Testis (tissue), 3 donors: ENCODE measurements around the gene KLK8. TPM values are rescaled to one million over a fixed set of nuclear protein-coding genes. Genes with fewer than 3 reads are reported as not detected.
A peak's percentile ranks its signal among the peaks of the same experiment; 100 is the strongest.

Experiments
- DNase-seq: peaks from one replicate; pipeline ENCODE4 v3.0.0-alpha.2; 2019
- H3K27ac ChIP-seq, 2 donors: fragments of 200-600 bp; sonication (generic); one replicate each; pipeline ENCODE4 v1.5.1; 2019
- H3K27me3 ChIP-seq: fragments of 200-600 bp; sonication (generic); one replicate; pipeline ENCODE4 v1.5.1; 2019
- H3K36me3 ChIP-seq: fragments of 200-600 bp; sonication (generic); one replicate; pipeline ENCODE4 v1.5.1; 2017; ENCODE audit warnings: low read depth; ENCODE audit errors: missing control alignments
- H3K4me1 ChIP-seq: fragments of 200-600 bp; sonication (generic); one replicate; pipeline ENCODE4 v1.5.1; 2019
- H3K4me3 ChIP-seq, 2 donors: fragments of 200-600 bp; sonication (generic); one replicate each; pipeline ENCODE4 v1.5.1; 2017 to 2019
- H3K9me3 ChIP-seq: fragments of 200-600 bp; sonication (generic); one replicate; pipeline ENCODE4 v1.5.1; 2017
- CTCF ChIP-seq, 3 experiments: fragments of 450-650 bp in 2 of 3; fragments of 200-600 bp in 1 of 3; sonication (generic) in 1 of 3; IDR thresholded peaks; one replicate each; pipeline ENCODE4 v1.5.1; 2016 to 2019; ENCODE audit warnings: antibody characterized with exemption in 3 of 3, mild to moderate bottlenecking in 2 of 3, moderate library complexity in 1 of 3
- POLR2A ChIP-seq: fragments of 450-650 bp; IDR thresholded peaks from one replicate; pipeline ENCODE4 v1.6.1; 2017; ENCODE audit warnings: antibody characterized with exemption, mild to moderate bottlenecking, moderate library complexity
- WGBS, 2 donors: methylation state at CpG; one replicate each; pipeline ENCODE4 v1.1.5; 2018; 5-methylcytosine and 5-hydroxymethylcytosine counted together
- intact Hi-C: fragments of 100-400 bp; cut with DNase I; formaldehyde crosslinking; loops from one replicate; pipeline ENCODE4 v1.15.1; 2023; ENCODE audit warnings: low total_unique reads
- polyA plus RNA-seq: library from polyadenylated mRNA; stranded (reverse); fragments of 350-450 nt; fragmentation: Illumina TruSeq; extraction: RNeasy Lipid Tissue Mini Kit (QIAGEN cat#74804); gene quantifications from one replicate; pipeline ENCODE4 v1.2.3, GENCODE V29; 2014; ENCODE audit warnings: low read depth, low replicate concordance; ENCODE audit not compliant: insufficient read depth
- total RNA-seq, 2 donors: library from RNA; depleted of rRNA; stranded (reverse); fragments of >200 nt; gene quantifications; one replicate each; pipeline ENCODE4 v1.2.3, GENCODE V29; 2016

The KLK8 gene
- total and polyA plus RNA-seq, 3 donors from 2014 or later = 2.7 to 4.9 (median 2.9) TPM

GRCh38 chr19:51029718-51030117, 28.3 kb upstream of the KLK8 start:
- Histone ChIP-seq H3K9me3 (no peaks in the 10 kb centered on the region), H3K4me1 (peaks cover 26% of the 10 kb centered on the region), H3K36me3 (no peaks in the 10 kb centered on the region), H3K27ac (no peak overlapping the region), H3K27me3 (no peaks in the 10 kb centered on the region), H3K4me3 (no peak overlapping the region)
- DNase-seq = peak; percentile 76
- intact Hi-C loops = loop anchor here (10.0 kb wide), 1 partner anchor 55 kb away; the partner anchor contains the start of gene KLK14
- WGBS, 2 donors = 31 to 59% methylated on average over 2 of the region's 2 CpGs
- no peak for TF ChIP-seq POLR2A
- TF ChIP-seq CTCF (IDR thresholded peaks at IDR 0.05) = no peak

GRCh38 chr19:51027873-51028272, 26.5 kb upstream of the KLK8 start:
- Histone ChIP-seq H3K27ac (peak overlapping the region in 1 of 2 donors; percentile 64), H3K4me1 (peaks cover 26% of the 10 kb centered on the region), H3K36me3 (no peaks in the 10 kb centered on the region), H3K4me3 (no peak overlapping the region), H3K9me3 (no peaks in the 10 kb centered on the region), H3K27me3 (no peaks in the 10 kb centered on the region)
- intact Hi-C loops = loop anchor here (10.0 kb wide), 1 partner anchor 57 kb away; the partner anchor contains the start of gene KLK14
- DNase-seq = no peak
- TF ChIP-seq CTCF (IDR thresholded peaks at IDR 0.05) (no peak), POLR2A (no peak)
- WGBS, 2 donors = 44 to 50% methylated on average over 5 of the region's 5 CpGs

GRCh38 chr19:51027126-51027806, 25.9 kb upstream of the KLK8 start:
- H3K36me3 ChIP-seq = no peaks in the 10 kb centered on the region

GRCh38 chr19:51026554-51026831, 25.1 kb upstream of the KLK8 start, which contains the start of gene KLK11:
Gene KLK11 (minus strand): TSS chr19:51026616. CDS start chr19:51025631, 985 bp downstream.
- H3K9me3 ChIP-seq = no peaks in the 10 kb centered on the region
- peaks cover 26% of the 10 kb centered on the region for H3K4me1 ChIP-seq
- H3K27me3 ChIP-seq = no peaks in the 10 kb centered on the region
- no peak for DNase-seq
- TF ChIP-seq POLR2A (no peak), CTCF (IDR thresholded peaks at IDR 0.05) (no peak)
- H3K36me3 ChIP-seq = no peaks in the 10 kb centered on the region
- H3K27ac ChIP-seq = peak within 1 kb of the TSS in 1 of 2 donors; percentile 64
- intact Hi-C loops = loop anchor here (10.0 kb wide), 1 partner anchor 58 kb away; the partner anchor contains the start of gene KLK14
- WGBS, 2 donors = 87 to 89% methylated on average over 11 of the region's 11 CpGs
- H3K4me3 ChIP-seq = no peak within 1 kb of the TSS

More at GRCh38 chr19:51027126-51027806, 25.9 kb upstream of the KLK8 start:
- Histone ChIP-seq H3K4me3 (no peak overlapping the region), H3K4me1 (peaks cover 26% of the 10 kb centered on the region), H3K9me3 (no peaks in the 10 kb centered on the region), H3K27me3 (no peaks in the 10 kb centered on the region), H3K27ac (peak overlapping the region in 1 of 2 donors; percentile 64)
- whole genome bisulfite sequencing, 2 donors = 46 to 59% methylated on average over 12 to 14 of the region's 14 CpGs
- intact Hi-C loops = loop anchor here (10.0 kb wide), 1 partner anchor 58 kb away; the partner anchor contains the start of gene KLK14
- no peak for DNase-seq
- TF ChIP-seq CTCF (IDR thresholded peaks at IDR 0.05) = no peak
- no peak for TF ChIP-seq POLR2A
